K562 treated with DMSO at 1 percent for 12 hours (cell line): ENCODE measurements around the gene ACOT9. TPM values are rescaled to one million over a fixed set of nuclear protein-coding genes. Genes with fewer than 3 reads are reported as not detected.

Source experiments
- total RNA-seq: library from RNA; unstranded; fragments of 300-600 nt; gene quantifications from 2 replicates; pipeline ENCODE4 v1.2.3, GENCODE V29; 2022; ENCODE audit not compliant: insufficient read depth

ACOT9 gene
- total RNA-seq = 15.4 and 32.6 TPM in 2 replicates

GRCh38 chrX:23742697-23743622 is at the start of gene ACOT9:
TSS of gene ACOT9 (minus strand) at chrX:23743276. CDS start at chrX:23743144, 132 bp downstream.

GRCh38 chrX:23782863-23783588 is 40.0 kb upstream of the ACOT9 start, which contains the start of gene SAT1:
TSS of gene SAT1 (plus strand) at chrX:23783173. CDS start at chrX:23783352, 179 bp downstream.

GRCh38 chrX:23667239-23668177 is 75.6 kb downstream of the ACOT9 start, which contains the start of gene PRDX4:
TSS of gene PRDX4 (plus strand) at chrX:23667493. CDS start at chrX:23667571, 78 bp downstream.

Other genes with a start within 250 kb of the ACOT9 start
- gene PRDX4, start 75.8 kb downstream of the ACOT9 start, total RNA-seq = 116 and 130 TPM in 2 replicates
- 111 and 141 TPM in 2 replicates for gene SAT1, start 39.9 kb upstream of the ACOT9 start, total RNA-seq
- 38.3 and 49.1 TPM in 2 replicates for gene APOO, start 164.7 kb upstream of the ACOT9 start, total RNA-seq
- gene CXorf58, start 164.7 kb upstream of the ACOT9 start, total RNA-seq = 0.56 TPM in 1 of 2 replicates, not detected in the other